ENCODE data around the gene MTR. TPM values are rescaled to one million over a fixed set of nuclear protein-coding genes. Genes with fewer than 3 reads are reported as not detected.

Gene MTR
- total and polyA plus RNA-seq, 7 experiments from 2014 or later, result 19.8 to 78.8 (median 46.4) TPM

GRCh38 chr1:236834876-236835275 is 39.8 kb downstream of the MTR start:
- no peak for ATAC-seq
- Histone ChIP-seq H3K27ac (ENCODE audit: low read depth, low read length) (no peak overlapping the region), H3K27me3 (ENCODE audit: control insufficient read depth in 2 of 2, insufficient read depth in 2 of 2, low read length in 2 of 2) (no peaks in the 10 kb centered on the region), H3K36me3 (ENCODE audit: control insufficient read depth in 2 of 3, insufficient read depth in 3 of 3, low read length in 3 of 3) (peaks cover 36 to 89% (median 40%) of the 10 kb centered on the region in 3 experiments), H3K9me3 (ENCODE audit: control insufficient read depth in 2 of 3, low read length in 3 of 3) (no peaks in the 10 kb centered on the region), H3K4me1 (ENCODE audit: control insufficient read depth in 2 of 2, insufficient read depth in 2 of 2, low read length in 2 of 2) (no peaks in the 10 kb centered on the region), H3K4me3 (ENCODE audit: low read length) (no peak overlapping the region)
- peak overlapping the region in 5 of 9 donors; percentile 19 to 93 (median 48) for H3K27ac Mint-ChIP-seq
- POLR2A ChIA-PET, result no interaction called here
- no peaks in the 10 kb centered on the region for H3K9me3 Mint-ChIP-seq
- H3K4me1 Mint-ChIP-seq, result peaks cover 5 to 21% (median 7%) of the 10 kb centered on the region in 7 donors
- H3K36me3 Mint-ChIP-seq, result peaks cover 38 to 74% (median 44%) of the 10 kb centered on the region in 5 donors
- H3K4me3 Mint-ChIP-seq, result peak overlapping the region in 1 of 10 donors; percentile 14
- intact Hi-C loops (cut with micrococcal nuclease), result no loop called here
- no peak for DNase-seq
- CTCF ChIA-PET, result no interaction called here
- no peaks in the 10 kb centered on the region for H3K27me3 Mint-ChIP-seq

GRCh38 chr1:236835491-236835890 is 40.4 kb downstream of the MTR start:
- no peaks in the 10 kb centered on the region for H3K9me3 Mint-ChIP-seq
- intact Hi-C loops (cut with micrococcal nuclease), result no loop called here
- H3K27me3 ChIP-seq (ENCODE audit: control insufficient read depth in 2 of 2, insufficient read depth in 2 of 2, low read length in 2 of 2), result no peaks in the 10 kb centered on the region
- H3K9me3 ChIP-seq (ENCODE audit: control insufficient read depth in 2 of 3, low read length in 3 of 3), result no peaks in the 10 kb centered on the region
- ChIA-PET CTCF (interaction anchor here (0.6 to 1.0 kb wide), 2 partner anchors 13 to 29 kb away, joined by 3 read pairs; no protein-coding TSS in a partner anchor), POLR2A (no interaction called here)
- peaks cover 40 to 75% (median 50%) of the 10 kb centered on the region in 5 donors for H3K36me3 Mint-ChIP-seq
- H3K4me3 ChIP-seq (ENCODE audit: low read length), result no peak overlapping the region
- H3K27ac Mint-ChIP-seq, result peak overlapping the region in 6 of 9 donors; percentile 48 to 72 (median 56)
- H3K36me3 ChIP-seq (ENCODE audit: control insufficient read depth in 2 of 3, insufficient read depth in 3 of 3, low read length in 3 of 3), result peaks cover 36 to 91% (median 46%) of the 10 kb centered on the region in 3 experiments
- peaks cover 5 to 21% (median 7%) of the 10 kb centered on the region in 7 donors for H3K4me1 Mint-ChIP-seq
- H3K4me3 Mint-ChIP-seq, result no peak overlapping the region
- H3K4me1 ChIP-seq (ENCODE audit: control insufficient read depth in 2 of 2, insufficient read depth in 2 of 2, low read length in 2 of 2), result no peaks in the 10 kb centered on the region
- no peak for DNase-seq
- no peak for ATAC-seq
- H3K27ac ChIP-seq (ENCODE audit: low read depth, low read length), result no peak overlapping the region
- no peaks in the 10 kb centered on the region for H3K27me3 Mint-ChIP-seq

- H3K36me3 ChIP-seq (ENCODE audit: control insufficient read depth in 2 of 3, insufficient read depth in 3 of 3, low read length in 3 of 3), result peaks cover 29 to 91% (median 47%) of the 10 kb centered on the region in 3 experiments
- no peaks in the 10 kb centered on the region for H3K27me3 ChIP-seq (ENCODE audit: control insufficient read depth in 2 of 2, insufficient read depth in 2 of 2, low read length in 2 of 2)
- no peaks in the 10 kb centered on the region for H3K9me3 ChIP-seq (ENCODE audit: control insufficient read depth in 2 of 3, low read length in 3 of 3)
- Mint-ChIP-seq H3K27ac (peak overlapping the region in 7 of 9 donors; percentile 30 to 79 (median 56)), H3K4me3 (peak overlapping the region in 1 of 10 donors; percentile 24), H3K4me1 (peaks cover 5 to 21% (median 7%) of the 10 kb centered on the region in 7 donors), H3K36me3 (peaks cover 39 to 72% (median 52%) of the 10 kb centered on the region in 5 donors), H3K27me3 (no peaks in the 10 kb centered on the region), H3K9me3 (no peaks in the 10 kb centered on the region)
- intact Hi-C loops (cut with micrococcal nuclease), result no loop called here
- DNase-seq (no peak), ATAC-seq (no peak)
- no peak overlapping the region for H3K4me3 ChIP-seq (ENCODE audit: low read length)
- POLR2A ChIA-PET, result no interaction called here
- no peaks in the 10 kb centered on the region for H3K4me1 ChIP-seq (ENCODE audit: control insufficient read depth in 2 of 2, insufficient read depth in 2 of 2, low read length in 2 of 2)
- CTCF ChIA-PET, result interaction anchor here (1.0 kb wide), 1 partner anchor 12 kb away, joined by 3 read pairs; no protein-coding TSS in a partner anchor
- no peak overlapping the region for H3K27ac ChIP-seq (ENCODE audit: low read depth, low read length)
These were observed 41.1 kb downstream of the MTR start for GRCh38 chr1:236836157-236836556.

- intact Hi-C loops (cut with micrococcal nuclease), result no loop called here
- Histone ChIP-seq H3K4me1 (ENCODE audit: control insufficient read depth in 2 of 2, insufficient read depth in 2 of 2, low read length in 2 of 2) (no peaks in the 10 kb centered on the region), H3K27me3 (ENCODE audit: control insufficient read depth in 2 of 2, insufficient read depth in 2 of 2, low read length in 2 of 2) (no peaks in the 10 kb centered on the region), H3K27ac (ENCODE audit: low read depth, low read length) (no peak overlapping the region), H3K36me3 (ENCODE audit: control insufficient read depth in 2 of 3, insufficient read depth in 3 of 3, low read length in 3 of 3) (peaks cover 22 to 85% (median 42%) of the 10 kb centered on the region in 3 experiments), H3K4me3 (ENCODE audit: low read length) (no peak overlapping the region), H3K9me3 (ENCODE audit: control insufficient read depth in 2 of 3, low read length in 3 of 3) (no peaks in the 10 kb centered on the region)
- POLR2A ChIA-PET, result no interaction called here
- H3K36me3 Mint-ChIP-seq, result peaks cover 32 to 71% (median 49%) of the 10 kb centered on the region in 5 donors
- no peak for ATAC-seq
- no peak for DNase-seq
- H3K27ac Mint-ChIP-seq, result no peak overlapping the region
- H3K4me3 Mint-ChIP-seq, result no peak overlapping the region
- peaks cover 5 to 21% (median 7%) of the 10 kb centered on the region in 7 donors for H3K4me1 Mint-ChIP-seq
- CTCF ChIA-PET, result no interaction called here
- H3K27me3 Mint-ChIP-seq, result no peaks in the 10 kb centered on the region
- no peaks in the 10 kb centered on the region for H3K9me3 Mint-ChIP-seq
These were observed 42.0 kb downstream of the MTR start for GRCh38 chr1:236837115-236837514.

GRCh38 chr1:236837897-236838296 is 42.8 kb downstream of the MTR start:
- intact Hi-C loops (cut with micrococcal nuclease), result no loop called here
- ChIA-PET CTCF (no interaction called here), POLR2A (no interaction called here)
- Histone ChIP-seq H3K9me3 (ENCODE audit: control insufficient read depth in 2 of 3, low read length in 3 of 3) (no peaks in the 10 kb centered on the region), H3K27ac (ENCODE audit: low read depth, low read length) (no peak overlapping the region), H3K36me3 (ENCODE audit: control insufficient read depth in 2 of 3, insufficient read depth in 3 of 3, low read length in 3 of 3) (peaks cover 20 to 77% (median 38%) of the 10 kb centered on the region in 3 experiments), H3K27me3 (ENCODE audit: control insufficient read depth in 2 of 2, insufficient read depth in 2 of 2, low read length in 2 of 2) (no peaks in the 10 kb centered on the region), H3K4me3 (ENCODE audit: low read length) (no peak overlapping the region), H3K4me1 (ENCODE audit: control insufficient read depth in 2 of 2, insufficient read depth in 2 of 2, low read length in 2 of 2) (no peaks in the 10 kb centered on the region)
- no peaks in the 10 kb centered on the region for H3K9me3 Mint-ChIP-seq
- DNase-seq (no peak), ATAC-seq (no peak)
- H3K27ac Mint-ChIP-seq, result no peak overlapping the region
- H3K27me3 Mint-ChIP-seq, result no peaks in the 10 kb centered on the region
- H3K36me3 Mint-ChIP-seq, result peaks cover 28 to 69% (median 47%) of the 10 kb centered on the region in 5 donors
- peaks cover 5 to 21% (median 7%) of the 10 kb centered on the region in 7 donors for H3K4me1 Mint-ChIP-seq
- H3K4me3 Mint-ChIP-seq, result no peak overlapping the region

GRCh38 chr1:236841341-236841740 is 46.2 kb downstream of the MTR start:
- Mint-ChIP-seq H3K27ac (no peak overlapping the region), H3K4me3 (no peak overlapping the region), H3K4me1 (peaks cover 0 to 7% (median 0%) of the 10 kb centered on the region in 7 donors), H3K27me3 (no peaks in the 10 kb centered on the region), H3K36me3 (peaks cover 12 to 44% (median 30%) of the 10 kb centered on the region in 5 donors), H3K9me3 (no peaks in the 10 kb centered on the region)
- H3K4me1 ChIP-seq (ENCODE audit: control insufficient read depth in 2 of 2, insufficient read depth in 2 of 2, low read length in 2 of 2), result no peaks in the 10 kb centered on the region
- no peaks in the 10 kb centered on the region for H3K9me3 ChIP-seq (ENCODE audit: control insufficient read depth in 2 of 3, low read length in 3 of 3)
- H3K4me3 ChIP-seq (ENCODE audit: low read length), result no peak overlapping the region
- H3K27ac ChIP-seq (ENCODE audit: low read depth, low read length), result no peak overlapping the region
- intact Hi-C loops (cut with micrococcal nuclease), result no loop called here
- ATAC-seq (no peak), DNase-seq (no peak)
- H3K27me3 ChIP-seq (ENCODE audit: control insufficient read depth in 2 of 2, insufficient read depth in 2 of 2, low read length in 2 of 2), result no peaks in the 10 kb centered on the region
- CTCF ChIA-PET, result no interaction called here
- peaks cover 15 to 61% (median 28%) of the 10 kb centered on the region in 3 experiments for H3K36me3 ChIP-seq (ENCODE audit: control insufficient read depth in 2 of 3, insufficient read depth in 3 of 3, low read length in 3 of 3)
- POLR2A ChIA-PET, result interaction anchor here (0.7 kb wide), 1 partner anchor 18 kb away, joined by 4 read pairs; no protein-coding TSS in a partner anchor
